Parathyroid adenoma (tissue), 2 donors: ENCODE measurements around the gene LRTM1.
A peak's percentile ranks its signal among the peaks of the same experiment; 100 is the strongest.

Experiments used
- H2AFZ ChIP-seq: fragments of 300-600 bp; sonication (generic); one replicate; pipeline ENCODE4 v1.7.0; 2017; ENCODE audit warnings: antibody characterized with exemption, mild to moderate bottlenecking
- H3K27ac ChIP-seq: fragments of 300-600 bp; sonication (generic); one replicate; pipeline ENCODE4 v1.7.0; 2017
- H3K27me3 ChIP-seq: fragments of 300-600 bp; sonication (generic); one replicate; pipeline ENCODE4 v1.7.0; 2017; ENCODE audit warnings: low read length; ENCODE audit not compliant: control insufficient read depth, insufficient read depth
- H3K36me3 ChIP-seq: fragments of 300-600 bp; sonication (generic); one replicate; pipeline ENCODE4 v1.7.0; 2017; ENCODE audit warnings: low read length; ENCODE audit not compliant: control insufficient read depth, insufficient read depth
- H3K4me1 ChIP-seq: fragments of 300-600 bp; sonication (generic); one replicate; pipeline ENCODE4 v1.7.0; 2017; ENCODE audit warnings: control low read depth
- H3K4me2 ChIP-seq: fragments of 300-600 bp; sonication (generic); one replicate; pipeline ENCODE4 v1.7.0; 2017; ENCODE audit warnings: low read length
- H3K4me3 ChIP-seq: fragments of 300-600 bp; sonication (generic); one replicate; pipeline ENCODE4 v1.7.0; 2017; ENCODE audit warnings: low read depth, low read length
- H3K79me2 ChIP-seq: fragments of 300-600 bp; sonication (generic); one replicate; pipeline ENCODE4 v1.7.0; 2017; ENCODE audit warnings: control low read depth
- H3K9ac ChIP-seq: fragments of 300-600 bp; sonication (generic); one replicate; pipeline ENCODE4 v1.7.0; 2017; ENCODE audit warnings: mild to moderate bottlenecking
- H3K9me3 ChIP-seq: fragments of 300-600 bp; sonication (generic); one replicate; pipeline ENCODE4 v1.7.0; 2017; ENCODE audit warnings: low read length; ENCODE audit not compliant: control insufficient read depth
- CTCF ChIP-seq: fragments of 300-600 bp; sonication (generic); IDR thresholded peaks from one replicate; pipeline ENCODE4 v1.7.0; 2017; ENCODE audit warnings: antibody characterized with exemption, mild to moderate bottlenecking
- donor health status: primary hyperparathyroidism.

LRTM1 gene

GRCh38 chr3:54871867-54872266 lies 56.0 kb downstream of the LRTM1 start:
- Histone ChIP-seq H3K4me2 (no peak overlapping the region), H3K27me3 (no peaks in the 10 kb centered on the region), H3K36me3 (no peaks in the 10 kb centered on the region), H3K4me3 (no peak overlapping the region), H3K4me1 (peaks cover 4% of the 10 kb centered on the region), H3K79me2 (no peaks in the 10 kb centered on the region), H3K9me3 (no peaks in the 10 kb centered on the region), H3K9ac (no peak overlapping the region), H3K27ac (no peak overlapping the region), H2AFZ (no peak overlapping the region)
- TF ChIP-seq CTCF: no peak

- Histone ChIP-seq H3K9me3 (no peaks in the 10 kb centered on the region), H3K9ac (no peak overlapping the region), H2AFZ (peak overlapping the region; percentile 60), H3K36me3 (no peaks in the 10 kb centered on the region), H3K4me2 (no peak overlapping the region), H3K27me3 (no peaks in the 10 kb centered on the region), H3K4me3 (no peak overlapping the region), H3K4me1 (peaks cover 11% of the 10 kb centered on the region), H3K79me2 (no peaks in the 10 kb centered on the region), H3K27ac (no peak overlapping the region)
- TF ChIP-seq CTCF: peak; percentile 55
Measured at GRCh38 chr3:54870423-54870822, 57.4 kb downstream of the LRTM1 start.
